Occipital lobe (tissue), 2 donors: ENCODE results near the gene BLOC1S4. TPM values are rescaled to one million over a fixed set of nuclear protein-coding genes. Genes with fewer than 3 reads are reported as not detected.

ENCODE experiments used
- DNase-seq: peaks from one replicate; lab custom pipeline; 2025; lab: John Stamatoyannopoulos, UW
- total RNA-seq: library from RNA; depleted of rRNA; stranded (reverse); fragments of >200 nt; gene quantifications from one replicate; pipeline ENCODE4 v1.2.3, GENCODE V29; 2014

The BLOC1S4 gene
- total RNA-seq, 1 donor from 2014 or later: 9.4 TPM

GRCh38 chr4:6692379-6692778, 23.6 kb upstream of the BLOC1S4 start:
- DNase-seq: no peak

DNA sequence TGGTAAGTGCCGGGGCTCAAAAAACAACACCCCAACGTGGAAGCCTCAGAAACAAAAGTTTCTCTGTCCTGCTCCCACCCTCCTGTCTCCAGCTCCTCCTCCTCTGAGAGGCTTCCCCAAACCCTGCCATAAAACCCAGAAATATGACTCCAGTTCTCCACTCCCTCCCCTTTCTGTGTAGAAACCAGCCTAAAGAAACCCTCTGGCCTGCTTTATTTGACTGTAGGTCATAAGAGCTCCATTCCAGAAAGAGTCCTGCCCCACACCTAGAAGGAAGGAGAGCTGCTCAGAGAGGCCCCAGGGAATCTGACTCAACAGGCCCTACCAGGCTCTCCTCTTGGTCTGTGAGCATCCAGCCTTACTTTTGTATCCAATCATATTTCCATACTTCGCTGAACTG, 23.2 kb upstream of the BLOC1S4 start:
- no peak for DNase-seq

DNA sequence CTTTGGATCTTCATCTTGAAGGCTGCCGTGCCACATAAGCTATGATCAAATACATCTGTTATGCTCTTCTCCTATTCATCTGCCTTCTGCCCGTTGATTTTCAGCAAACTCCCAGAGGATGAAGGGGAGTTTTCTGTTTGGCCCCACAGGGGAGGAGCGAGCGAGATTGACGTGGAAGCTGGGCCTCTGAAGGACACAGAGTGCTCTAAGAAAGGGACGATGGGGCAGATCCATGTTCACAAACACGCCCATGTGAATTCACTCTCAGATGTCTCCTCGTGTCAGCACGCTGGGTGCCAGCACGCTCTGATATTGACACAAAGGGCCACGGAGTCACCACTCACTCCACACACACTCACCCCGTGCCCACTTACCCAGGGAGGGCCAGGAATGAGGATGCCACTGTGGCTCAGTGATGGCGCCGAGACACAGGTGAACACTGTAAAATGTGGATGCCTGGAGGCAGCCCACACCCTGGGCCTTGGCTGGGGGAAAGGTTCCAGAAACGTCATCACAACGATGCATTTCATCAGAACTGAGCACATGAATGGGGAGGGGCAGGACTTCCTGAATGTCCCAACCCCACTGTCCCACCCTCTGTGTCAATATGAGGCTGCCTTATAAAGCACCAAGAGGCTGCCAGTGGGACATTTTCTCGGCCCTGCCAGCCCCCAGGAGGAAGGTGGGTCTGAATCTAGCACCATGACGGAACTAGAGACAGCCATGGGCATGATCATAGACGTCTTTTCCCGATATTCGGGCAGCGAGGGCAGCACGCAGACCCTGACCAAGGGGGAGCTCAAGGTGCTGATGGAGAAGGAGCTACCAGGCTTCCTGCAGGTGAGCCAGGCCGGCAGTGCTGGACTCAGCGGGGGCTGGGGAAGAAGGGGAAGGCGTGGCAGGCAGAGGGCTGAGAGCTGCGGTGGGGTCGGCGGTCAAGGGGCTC, 22.5 kb upstream of the BLOC1S4 start, which contains the start of gene S100P:
Gene S100P, plus strand, starts transcription at position 648 of the 946 bp plus-strand sequence. Its CDS starts 55 bp downstream, at position 703.
- DNase-seq: no peak

DNA sequence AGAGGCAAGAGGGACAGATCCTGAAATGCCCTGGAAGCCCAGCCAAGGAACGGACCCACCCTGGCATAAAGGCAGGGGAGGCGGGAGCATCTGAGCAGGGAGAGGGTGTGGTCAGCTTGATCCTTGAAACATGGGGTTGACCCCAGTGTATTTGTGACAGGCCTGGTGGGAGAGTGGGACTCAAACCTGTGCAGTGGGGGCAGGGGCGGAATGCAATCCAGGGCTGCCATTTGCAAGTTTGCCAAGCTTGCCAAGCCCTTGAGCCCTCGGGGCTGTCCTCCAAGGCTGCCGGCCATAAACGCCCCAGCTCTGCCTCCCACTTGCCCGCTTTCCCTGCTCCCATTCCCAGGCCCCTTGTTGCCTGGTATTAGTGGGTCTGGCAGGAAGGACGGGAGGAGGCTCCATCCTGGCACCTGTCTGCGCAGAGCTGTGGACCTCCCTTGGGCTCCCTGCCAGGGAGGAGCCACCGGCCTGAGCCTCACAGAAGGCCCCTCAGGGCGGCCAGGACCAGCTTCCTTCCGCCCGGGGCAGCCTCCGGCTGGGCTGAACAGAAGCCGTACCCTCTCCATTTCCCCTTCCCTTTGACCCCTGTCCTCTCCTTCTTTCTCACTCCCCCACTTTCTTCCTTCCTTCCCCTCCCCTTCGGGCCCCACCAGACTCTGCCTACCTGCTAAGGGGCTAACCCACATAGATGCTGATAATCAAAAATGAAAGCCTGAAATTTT, 21.6 kb upstream of the BLOC1S4 start:
- DNase-seq: no peak

DNA sequence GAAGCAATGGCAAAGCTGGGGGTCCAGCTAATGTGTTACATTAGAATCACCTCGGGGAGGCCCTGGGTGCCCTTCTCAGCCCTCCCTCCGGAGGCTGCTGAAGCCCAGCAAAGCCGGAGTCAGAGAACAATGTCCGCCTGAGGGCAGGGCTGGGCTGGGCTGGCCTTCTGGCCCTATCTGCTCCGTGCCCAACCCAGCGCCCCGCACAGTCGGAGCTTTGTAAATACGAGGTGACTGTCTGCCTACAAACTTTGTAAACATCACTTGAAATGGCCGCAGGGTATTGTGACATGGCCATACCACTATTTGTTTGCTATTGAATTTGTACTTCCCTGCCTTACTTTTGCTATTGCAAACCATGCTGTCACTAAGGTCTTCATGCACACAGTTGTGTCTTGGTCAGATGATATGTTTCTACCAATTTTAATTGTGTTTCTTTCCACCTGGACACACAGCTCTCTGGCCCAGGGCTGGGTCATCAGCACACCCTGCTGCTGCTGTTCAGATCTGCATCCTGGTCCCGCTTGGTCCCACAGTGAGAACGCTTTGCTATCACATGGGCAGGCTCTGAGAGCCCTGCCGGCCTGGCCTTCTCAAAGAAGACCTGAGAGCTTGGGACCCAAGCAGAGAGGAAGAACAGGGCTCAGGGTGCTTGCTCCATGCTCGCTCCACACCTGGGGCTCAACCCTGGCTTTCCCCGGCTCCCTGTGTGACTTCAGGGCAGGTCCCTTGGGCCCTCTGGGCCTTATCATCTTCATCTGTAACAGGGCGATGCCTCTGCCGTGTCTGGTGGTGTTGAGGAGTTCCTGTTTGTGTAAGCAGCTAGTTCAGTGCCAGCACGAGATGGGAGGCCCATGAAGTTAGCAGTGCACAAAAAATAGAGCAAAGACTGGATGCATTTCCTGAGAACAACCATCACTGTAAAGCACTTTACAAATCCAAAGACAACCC, 20.0 kb upstream of the BLOC1S4 start:
- no peak for DNase-seq

GRCh38 chr4:6696611-6697010, 19.4 kb upstream of the BLOC1S4 start:
- no peak for DNase-seq

- no peak for DNase-seq
These were observed 18.8 kb upstream of the BLOC1S4 start for GRCh38 chr4:6697131-6697530.

- no peak for DNase-seq
These were observed 16.6 kb upstream of the BLOC1S4 start for GRCh38 chr4:6699388-6699787.

- DNase-seq: no peak
These were observed 16.1 kb upstream of the BLOC1S4 start for GRCh38 chr4:6699903-6700302.

DNA sequence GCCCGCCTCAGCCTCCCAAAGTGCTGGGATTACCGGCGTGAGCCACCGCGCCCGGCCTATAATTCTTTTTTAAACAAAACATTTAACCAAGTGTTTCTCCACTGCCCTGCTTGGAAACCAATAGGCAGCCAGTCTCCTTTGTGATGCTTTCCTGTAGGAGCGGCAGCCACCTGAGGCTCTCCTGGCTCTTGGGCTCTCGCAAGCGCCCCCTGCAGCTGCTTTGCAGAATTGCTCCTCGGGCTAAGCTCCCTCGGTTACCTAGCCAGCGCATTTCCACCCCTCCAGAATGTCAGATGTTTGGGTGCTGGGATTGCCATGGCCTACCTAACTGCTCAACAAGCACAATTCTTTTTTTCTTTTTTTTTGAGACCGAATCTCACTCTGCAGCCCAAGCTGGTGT, 14.6 kb upstream of the BLOC1S4 start:
- no peak for DNase-seq

DNA sequence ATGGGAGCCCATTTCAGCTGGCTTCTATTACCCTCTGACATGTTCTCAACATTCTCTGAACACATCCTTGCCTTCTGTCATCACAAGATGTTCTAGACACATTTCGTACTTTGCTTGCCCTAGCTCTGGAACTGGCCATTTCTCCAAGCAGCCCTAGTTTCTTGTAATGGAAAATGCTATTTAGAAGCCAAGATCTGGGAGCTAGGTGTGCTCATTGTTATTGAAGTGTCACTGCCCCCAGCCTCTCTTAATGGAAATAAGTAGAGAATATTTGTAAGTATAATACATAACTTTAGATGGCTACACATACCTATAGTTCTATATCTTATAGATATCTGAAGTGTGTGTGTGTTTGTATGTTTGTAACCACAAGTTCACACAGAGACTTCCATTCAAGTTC, 13.2 kb upstream of the BLOC1S4 start:
- no peak for DNase-seq

DNA sequence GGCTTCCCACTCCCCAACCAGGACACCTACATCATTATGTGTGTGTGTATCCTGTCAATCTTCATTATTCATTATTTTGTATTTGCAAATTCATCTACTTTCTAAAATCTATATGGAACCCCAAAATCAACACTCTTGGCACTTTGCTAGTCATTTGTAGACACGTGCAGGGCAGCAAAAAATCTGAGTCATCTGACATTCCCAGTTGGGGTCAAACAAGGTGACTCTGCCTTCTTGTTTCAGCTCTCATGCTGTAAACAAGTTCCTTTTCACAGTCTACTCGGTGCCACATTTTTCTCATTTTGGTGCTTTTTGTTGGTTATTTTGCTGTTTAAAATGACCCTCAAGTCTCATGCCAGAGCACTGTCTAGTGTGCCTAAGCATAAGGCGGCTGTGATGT, 12.2 kb upstream of the BLOC1S4 start:
- DNase-seq: no peak

DNA sequence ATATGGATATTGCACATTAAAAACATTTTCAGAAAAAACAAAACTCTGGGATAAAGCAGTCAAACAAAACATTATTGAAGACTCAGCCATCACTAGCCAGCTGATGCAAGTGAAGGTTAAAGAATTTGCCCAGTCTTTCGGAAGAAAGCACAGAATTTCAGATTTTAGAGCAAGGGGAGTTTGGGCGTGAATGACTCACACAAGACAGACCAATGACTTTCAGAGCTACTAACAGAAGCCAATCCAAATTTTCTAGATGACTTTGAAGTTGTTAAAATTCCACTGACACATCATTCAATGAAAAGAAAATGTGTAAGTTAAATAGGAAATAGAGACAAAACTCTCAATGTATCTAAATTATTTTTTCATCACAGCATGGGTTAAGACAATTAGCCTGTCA, 10.3 kb upstream of the BLOC1S4 start:
- no peak for DNase-seq

DNA sequence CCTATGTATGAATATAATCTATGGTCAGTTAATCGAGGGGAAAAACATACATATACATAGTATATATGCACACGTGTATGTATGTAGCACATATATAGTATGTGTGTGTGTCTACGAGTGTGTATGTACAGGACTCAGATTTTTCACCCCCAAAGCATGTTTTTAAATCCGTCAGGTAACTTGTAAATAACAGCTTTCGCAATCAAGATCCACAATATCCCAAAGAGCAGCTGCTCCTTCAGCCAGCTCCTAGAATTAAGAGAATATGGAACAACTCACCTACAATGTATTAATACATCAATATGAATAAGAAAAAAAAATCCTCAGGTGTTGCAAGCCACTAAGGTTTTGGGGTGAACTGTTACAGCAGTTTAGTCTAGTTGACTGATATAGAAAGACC, 9.8 kb upstream of the BLOC1S4 start:
- DNase-seq: no peak

DNA sequence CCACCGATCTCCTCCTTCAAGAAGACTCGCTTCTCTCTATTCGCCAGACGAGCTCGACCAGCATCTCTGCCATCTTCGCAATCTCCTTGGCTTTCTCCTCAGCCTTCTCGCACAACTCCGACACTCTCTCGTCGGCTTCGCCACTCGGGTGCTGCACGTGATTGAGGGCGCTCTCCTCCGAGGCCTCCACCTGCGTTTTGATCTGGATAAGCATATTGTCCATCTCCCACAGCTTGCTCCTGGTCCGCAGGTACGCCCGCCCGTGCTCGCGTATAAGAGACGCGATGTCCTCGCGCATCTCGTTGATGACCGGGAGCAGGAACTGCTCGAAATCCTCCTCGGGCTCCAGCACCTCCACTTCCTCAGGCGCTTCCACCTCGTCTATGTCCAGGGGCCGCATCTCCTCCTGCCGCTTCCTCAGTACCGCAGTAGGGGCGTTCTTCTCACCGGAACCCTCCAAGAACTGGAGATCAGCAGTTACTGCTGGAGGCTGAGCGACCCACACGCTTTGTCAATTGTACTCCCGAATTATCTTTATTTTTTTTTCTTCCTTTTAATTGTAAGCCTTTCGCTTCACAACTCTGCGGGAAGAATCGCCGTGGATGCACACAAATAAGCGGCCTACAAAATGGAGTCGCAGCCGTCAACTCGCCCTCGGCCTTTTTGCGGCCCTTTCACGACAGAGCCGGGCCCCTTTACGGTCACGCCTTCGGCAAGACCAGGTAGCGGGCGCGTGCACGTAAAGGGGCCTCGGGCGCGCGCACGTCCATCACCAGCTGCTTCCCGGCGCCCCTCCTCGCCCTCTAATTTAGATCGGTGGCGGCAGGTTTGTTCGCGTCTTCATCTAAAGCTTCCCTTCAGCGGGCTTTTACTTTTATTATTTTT, 6.5 kb upstream of the BLOC1S4 start, which contains the start of gene MRFAP1L1:
Gene MRFAP1L1, minus strand, starts transcription at position 636 of the 885 bp plus-strand sequence. Its CDS starts 236 bp downstream, at position 400.
- peak; percentile 90 for DNase-seq

- no peak for DNase-seq
These were observed 5.7 kb upstream of the BLOC1S4 start for GRCh38 chr4:6710282-6710681.

- no peak for DNase-seq
These were observed 5.0 kb upstream of the BLOC1S4 start for GRCh38 chr4:6710996-6711395.

GRCh38 chr4:6714954-6715353, 1.0 kb upstream of the BLOC1S4 start:
- DNase-seq: no peak

GRCh38 chr4:6715704-6716017, 313 bp upstream of the BLOC1S4 start:
- no peak for DNase-seq

- DNase-seq: no peak
These were observed 1.1 kb downstream of the BLOC1S4 start for GRCh38 chr4:6716958-6717655.
